GM19240 (cell line): ENCODE results near the gene CA5A.
"Not testable (repeated sequence)": the region's sequence is repeated elsewhere in the genome, so short reads cannot be mapped to it uniquely, and the experiment has no call there.

Source experiments
- DNase-seq: peaks from one replicate; pipeline ENCODE4 v3.0.0; 2011; ENCODE audit warnings: low spot score; ENCODE audit not compliant: insufficient read length

CA5A gene

GRCh38 chr16:87948119-87948545 lies 11.8 kb upstream of the CA5A start:
- no peak for DNase-seq

GRCh38 chr16:87947356-87948118 lies 11.2 kb upstream of the CA5A start:
- no peak for DNase-seq

DNA sequence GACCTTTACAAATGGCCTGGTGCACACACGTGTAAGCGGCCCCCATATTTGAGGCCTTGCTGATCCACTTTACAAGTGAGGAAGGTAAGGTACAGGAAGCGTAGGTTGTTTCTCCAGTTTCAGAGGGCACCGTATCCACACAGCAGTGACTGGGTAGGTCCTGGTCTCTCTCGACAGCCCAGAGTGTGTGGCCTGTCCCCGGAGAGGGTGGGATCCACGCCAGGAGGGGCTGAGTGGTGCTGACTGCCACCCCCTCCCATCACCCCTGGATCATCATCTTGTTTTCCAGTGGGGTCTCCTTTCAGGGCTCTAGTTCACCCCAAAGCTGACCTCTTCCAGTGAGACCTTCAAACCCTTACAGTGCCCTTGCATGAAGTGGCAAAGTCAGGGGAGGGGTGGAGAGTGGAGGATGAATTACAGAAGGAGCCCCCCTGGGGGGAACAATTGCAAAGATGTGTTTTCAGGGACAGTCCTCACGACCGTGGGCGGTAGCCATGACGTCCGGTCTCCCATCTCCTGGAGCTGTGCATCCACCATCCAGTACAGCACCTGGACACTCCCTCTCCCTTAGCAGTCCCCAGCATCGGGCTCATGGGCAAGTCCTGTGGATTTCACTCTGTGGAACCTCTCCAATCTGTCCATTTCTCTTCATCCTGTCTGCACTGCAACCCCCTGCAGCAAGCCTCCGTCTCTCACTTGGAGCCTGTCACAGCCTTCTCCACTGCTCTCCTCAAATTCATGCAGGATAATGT lies 10.4 kb upstream of the CA5A start:
- DNase-seq = no peak

GRCh38 chr16:87945351-87946042 lies 9.2 kb upstream of the CA5A start:
- DNase-seq = no peak

DNA sequence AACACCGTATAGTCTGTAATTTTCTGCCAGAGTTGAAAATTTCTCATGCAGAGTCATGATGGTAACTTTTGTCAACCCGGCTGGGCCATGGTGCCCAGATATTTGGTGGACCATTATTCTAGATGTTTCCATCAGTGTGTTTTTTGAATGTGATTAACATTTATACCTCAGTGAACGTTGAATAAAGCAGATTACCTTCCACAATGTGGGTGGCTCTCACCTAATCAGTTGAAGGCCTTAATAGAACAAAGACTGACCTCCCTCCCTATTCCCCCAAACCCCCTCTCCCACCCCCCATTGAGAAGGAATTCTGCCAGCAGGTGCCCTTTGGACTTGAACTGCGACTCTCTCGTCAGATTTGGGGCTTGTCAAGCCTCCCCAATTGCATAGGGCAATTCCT lies 6.4 kb upstream of the CA5A start:
- DNase-seq = no peak

DNA sequence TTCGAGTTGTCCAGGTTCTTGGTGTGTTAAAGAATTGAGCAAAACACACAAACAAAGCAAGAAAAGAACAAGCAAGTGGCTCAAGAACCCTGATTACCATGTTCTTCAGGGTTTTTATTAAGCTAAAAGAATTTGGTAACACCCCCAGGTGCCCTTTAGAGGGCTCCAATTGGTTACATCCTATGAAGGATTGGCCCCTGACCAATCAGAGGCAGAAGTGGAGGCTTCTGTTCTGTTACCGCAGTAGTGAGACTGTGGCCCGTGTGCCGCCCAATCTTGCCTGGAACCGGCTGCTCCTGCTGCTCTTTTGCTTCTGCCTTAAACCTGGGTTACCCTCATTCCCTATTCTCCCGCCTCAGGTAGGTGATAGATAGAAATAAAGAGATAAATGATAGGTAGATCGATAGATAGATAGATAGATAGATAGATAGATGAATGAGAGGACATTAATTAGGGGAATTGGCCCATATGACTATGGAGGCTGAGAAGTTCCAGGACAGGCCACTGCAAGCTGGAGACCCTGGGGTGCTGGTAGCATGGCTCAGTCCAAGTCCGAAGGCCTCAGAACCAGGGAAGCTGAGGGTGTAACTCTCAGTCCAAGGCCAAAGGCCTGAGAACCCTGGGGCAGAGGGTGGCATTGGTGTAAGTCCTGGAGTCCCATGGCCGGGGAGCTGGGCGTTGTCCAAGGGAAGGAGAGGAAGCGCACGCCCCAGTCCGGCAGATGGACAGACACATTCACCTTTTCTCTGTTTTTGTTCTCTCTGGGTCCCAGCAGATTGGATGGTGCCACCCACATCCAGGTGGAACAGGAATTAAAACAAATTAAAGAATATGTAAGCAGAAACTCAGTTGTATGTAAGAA lies 3.5 kb upstream of the CA5A start:
- no peak for DNase-seq

DNA sequence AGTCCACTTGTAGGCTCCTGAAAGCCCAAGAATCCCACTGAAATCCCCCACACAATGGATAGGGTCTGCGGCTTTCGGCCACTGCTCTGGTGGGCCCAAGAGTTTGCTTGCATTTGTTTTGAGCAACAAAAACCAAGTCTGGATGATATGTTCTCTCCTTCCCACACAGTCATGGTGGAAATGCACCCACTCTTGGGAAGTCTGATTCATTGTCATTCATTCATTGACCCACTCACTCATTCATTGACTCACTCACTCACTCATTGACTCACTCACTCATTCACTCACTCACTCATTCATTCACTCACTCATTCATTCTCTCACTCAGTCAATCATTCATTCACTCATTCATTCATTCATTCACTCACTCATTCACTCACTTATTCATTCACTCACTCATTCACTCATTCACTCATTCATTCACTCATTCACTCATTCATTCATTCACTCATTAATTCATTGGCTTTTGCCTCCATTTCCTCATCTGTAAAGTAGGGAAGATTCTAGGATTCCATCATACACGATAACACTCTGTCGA lies 2.2 kb upstream of the CA5A start:
- DNase-seq = no peak

DNA sequence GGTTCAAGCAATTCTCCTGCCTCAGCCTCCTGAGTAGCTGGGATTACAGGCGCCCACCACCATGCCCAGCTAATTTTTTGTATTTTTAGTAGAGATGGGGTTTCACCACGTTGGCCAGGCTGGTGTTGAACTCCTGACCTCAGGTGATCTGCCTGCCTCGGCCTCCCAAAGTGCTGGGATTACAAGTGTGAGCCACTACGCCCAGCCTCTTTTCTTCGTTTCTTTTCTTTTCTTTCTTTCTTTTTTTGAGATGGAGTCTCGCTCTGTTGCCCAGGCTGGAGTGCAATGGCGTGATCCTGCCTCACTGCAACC lies 858 bp upstream of the CA5A start:
- DNase-seq = not testable (repeated sequence)

DNA sequence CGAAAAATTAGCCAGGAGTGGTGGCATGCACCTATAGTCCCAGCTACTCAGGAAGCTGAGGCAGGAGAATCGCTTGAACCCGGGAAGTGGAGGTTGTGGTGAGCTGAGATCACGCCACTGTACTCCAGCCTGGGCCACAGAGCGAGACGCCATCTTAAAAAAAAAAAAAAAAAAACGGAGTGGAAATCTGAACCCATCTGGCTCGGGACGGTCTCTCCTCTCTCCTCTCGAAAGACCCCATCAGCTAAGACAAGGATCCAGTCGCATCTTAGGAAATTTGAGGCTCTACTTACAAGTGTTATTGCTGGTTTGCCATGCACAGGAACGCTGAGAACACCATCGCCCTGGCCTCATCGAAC lies 334 bp downstream of the CA5A start:
- not testable (repeated sequence) for DNase-seq

- not testable (repeated sequence) for DNase-seq
Observed at GRCh38 chr16:87934752-87935425, 1.4 kb downstream of the CA5A start.

GRCh38 chr16:87933140-87933495 lies 3.2 kb downstream of the CA5A start:
- DNase-seq = no peak

DNA sequence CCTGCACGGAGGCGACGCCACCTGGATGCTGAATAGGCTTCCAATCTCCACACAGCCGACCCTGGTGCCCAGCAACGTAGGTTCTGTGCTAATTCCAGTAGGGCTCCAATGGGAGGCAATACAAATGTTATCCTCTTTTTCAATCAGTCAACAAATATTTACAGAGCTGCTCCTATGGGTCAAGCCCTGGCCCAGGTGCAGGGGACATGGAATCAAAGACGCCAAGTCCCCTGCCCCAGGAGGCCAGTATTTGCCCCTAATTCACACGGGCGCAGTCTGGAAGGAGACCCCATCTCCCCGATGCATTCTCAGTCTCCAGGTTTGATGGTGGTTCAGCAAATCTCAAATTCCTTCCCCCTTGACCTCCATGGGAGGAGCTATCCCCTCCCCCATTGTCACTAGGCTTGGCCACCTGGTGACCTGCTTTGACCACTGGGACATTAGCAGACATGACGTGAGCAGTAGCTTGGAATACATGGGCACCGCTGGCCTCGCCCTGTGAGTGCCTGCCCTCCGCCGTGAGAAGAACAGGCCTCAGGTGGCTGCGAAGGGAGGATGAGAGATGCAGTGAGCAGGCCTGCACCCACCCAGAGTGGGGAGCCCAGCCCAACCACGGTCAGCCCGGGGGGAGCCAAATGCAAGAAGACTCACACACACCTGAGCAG lies 3.7 kb downstream of the CA5A start:
- DNase-seq = not testable (repeated sequence)

DNA sequence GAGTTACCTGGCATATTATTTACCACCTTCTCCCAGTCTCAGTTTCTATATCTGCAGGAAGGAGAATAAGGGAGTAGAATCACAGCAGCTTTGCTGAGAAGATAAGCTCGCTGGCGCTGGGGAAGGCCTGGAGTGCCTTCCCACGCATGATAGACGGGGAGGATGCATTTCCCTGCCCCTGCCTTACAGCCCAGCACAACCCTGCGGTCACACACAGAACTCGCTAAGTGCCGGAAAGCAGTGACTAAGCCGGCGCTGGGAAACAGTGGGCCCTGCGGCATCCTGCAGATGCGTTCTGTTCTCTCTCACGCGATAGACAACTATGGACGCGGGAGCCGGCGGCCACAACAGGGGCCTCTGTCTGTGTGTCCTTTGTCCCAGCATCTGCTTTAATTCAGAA lies 4.8 kb downstream of the CA5A start:
- no peak for DNase-seq

GRCh38 chr16:87930456-87930855 lies 5.9 kb downstream of the CA5A start:
- no peak for DNase-seq

GRCh38 chr16:87929986-87930385 lies 6.3 kb downstream of the CA5A start:
- DNase-seq = no peak

GRCh38 chr16:87927195-87927562 lies 9.2 kb downstream of the CA5A start:
- no peak for DNase-seq

- no peak for DNase-seq
Observed at GRCh38 chr16:87926246-87927194, 9.8 kb downstream of the CA5A start.

- no peak for DNase-seq
Observed at GRCh38 chr16:87924811-87925670, 11.3 kb downstream of the CA5A start.
